K562 (cell line): ENCODE data around the gene RPTOR.

ENCODE experiments used
- KLF10 ChIP-seq: fragments of 250-450 bp; sonication (Bioruptor Pico); IDR thresholded peaks from 2 replicates; pipeline ENCODE4 v1.6.1; 2021; ENCODE audit warnings: matching md5 sums
- TF ChIP-seq, protein P1 (sequence below), 3 experiments: IDR thresholded peaks in 2 of 3; conservative IDR thresholded peaks in 1 of 3; 2 replicates each; pipeline ENCODE4 v1.5.1; 2011 to 2012; ENCODE audit warnings: low read length in 3 of 3, mild to moderate bottlenecking in 3 of 3, control low read depth in 2 of 3, improper control_type of control experiment in 1 of 3, inconsistent platforms in 1 of 3, low read depth in 1 of 3, mixed read lengths in 1 of 3, moderate library complexity in 1 of 3; ENCODE audit not compliant: insufficient read depth in 2 of 3

DNA sequence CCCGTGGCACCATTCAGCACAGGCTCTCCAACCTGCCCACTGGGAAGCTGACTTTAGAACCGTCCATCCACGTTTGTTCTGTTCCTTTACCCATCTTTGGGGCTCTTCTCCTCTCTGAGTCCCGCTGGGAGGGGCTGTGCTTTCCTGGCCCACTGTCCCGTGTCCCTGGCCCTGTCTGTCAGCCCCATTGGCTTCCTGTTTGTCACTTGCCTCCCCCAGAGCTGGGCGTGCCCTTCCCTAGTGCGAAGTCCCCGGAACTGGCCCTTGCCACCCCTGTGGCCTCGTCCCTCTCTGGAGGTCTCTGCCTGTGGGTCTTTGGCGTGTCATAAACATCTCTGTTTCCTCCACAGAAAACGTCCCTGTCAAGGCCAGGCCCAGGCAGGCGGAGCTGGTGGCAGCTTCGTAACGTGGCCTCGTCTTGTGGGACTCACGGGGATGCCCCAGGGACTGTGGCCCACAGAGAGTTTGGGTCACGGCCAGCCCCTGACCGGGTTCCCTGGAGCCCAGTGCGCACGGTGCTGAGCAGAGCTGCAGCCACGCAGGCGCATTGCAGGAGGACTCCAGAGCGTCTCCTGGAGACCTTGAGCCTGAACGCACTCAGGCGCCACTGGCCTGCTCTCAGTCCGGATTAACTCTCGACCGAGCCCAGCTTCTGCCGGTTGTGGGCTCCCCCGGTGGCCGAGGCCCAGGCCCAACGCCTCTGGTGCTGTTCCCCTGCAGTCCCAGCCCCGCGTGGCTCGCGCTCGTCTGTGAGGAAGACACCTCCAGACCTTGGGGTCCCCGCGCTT lies 454.3 kb downstream of the RPTOR start:
- TF ChIP-seq KLF10 (CRISPR knock-in tag) = no peak
- TF ChIP-seq, protein P1, sequence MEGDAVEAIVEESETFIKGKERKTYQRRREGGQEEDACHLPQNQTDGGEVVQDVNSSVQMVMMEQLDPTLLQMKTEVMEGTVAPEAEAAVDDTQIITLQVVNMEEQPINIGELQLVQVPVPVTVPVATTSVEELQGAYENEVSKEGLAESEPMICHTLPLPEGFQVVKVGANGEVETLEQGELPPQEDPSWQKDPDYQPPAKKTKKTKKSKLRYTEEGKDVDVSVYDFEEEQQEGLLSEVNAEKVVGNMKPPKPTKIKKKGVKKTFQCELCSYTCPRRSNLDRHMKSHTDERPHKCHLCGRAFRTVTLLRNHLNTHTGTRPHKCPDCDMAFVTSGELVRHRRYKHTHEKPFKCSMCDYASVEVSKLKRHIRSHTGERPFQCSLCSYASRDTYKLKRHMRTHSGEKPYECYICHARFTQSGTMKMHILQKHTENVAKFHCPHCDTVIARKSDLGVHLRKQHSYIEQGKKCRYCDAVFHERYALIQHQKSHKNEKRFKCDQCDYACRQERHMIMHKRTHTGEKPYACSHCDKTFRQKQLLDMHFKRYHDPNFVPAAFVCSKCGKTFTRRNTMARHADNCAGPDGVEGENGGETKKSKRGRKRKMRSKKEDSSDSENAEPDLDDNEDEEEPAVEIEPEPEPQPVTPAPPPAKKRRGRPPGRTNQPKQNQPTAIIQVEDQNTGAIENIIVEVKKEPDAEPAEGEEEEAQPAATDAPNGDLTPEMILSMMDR (IDR thresholded peaks at IDR 0.05 in 2 of 3, conservative IDR thresholded peaks at IDR 0.05 in 1 of 3; ENCODE audit: insufficient read depth in 2 of 3, low read depth in 1 of 3, low read length in 3 of 3) = no peak
